Prostate gland (tissue), 2 donors: ENCODE data around the gene SGCB. TPM values are rescaled to one million over a fixed set of nuclear protein-coding genes. Genes with fewer than 3 reads are reported as not detected.

ENCODE experiments used
- DNase-seq: peaks from one replicate; pipeline ENCODE4 v3.0.0-alpha.2; 2019; ENCODE audit warnings: low spot score
- H3K27ac ChIP-seq, 2 donors: fragments of 200-600 bp; sonication (generic); 2 replicates each; pipeline ENCODE4 v1.5.1; 2017 to 2019
- H3K27me3 ChIP-seq: fragments of 200-600 bp; sonication (generic); replicated peaks from 2 replicates; pipeline ENCODE4 v1.5.1; 2019; ENCODE audit not compliant: insufficient read depth
- H3K36me3 ChIP-seq, 2 donors: fragments of 200-600 bp; sonication (generic); 1 replicate in 1 of 2; 2 replicates in 1 of 2; pipeline versions ENCODE4 v1.5.1 to v1.8.1; 2017 to 2019
- H3K4me1 ChIP-seq: fragments of 200-600 bp; sonication (generic); replicated peaks from 2 replicates; pipeline ENCODE4 v1.5.1; 2019
- H3K4me3 ChIP-seq, 2 donors: fragments of 200-600 bp; sonication (generic); 2 replicates each; pipeline ENCODE4 v1.5.1; 2017 to 2019
- H3K9me3 ChIP-seq: fragments of 200-600 bp; sonication (generic); 2 replicates; pipeline ENCODE4 v1.5.1; 2017
- POLR2A ChIP-seq: fragments of 450-650 bp; IDR thresholded peaks from one replicate; pipeline ENCODE4 v1.6.1; 2016; ENCODE audit warnings: antibody characterized with exemption, mild to moderate bottlenecking
- POLR2AphosphoS5 ChIP-seq: sonication (generic); formaldehyde crosslinking; IDR thresholded peaks from one replicate; pipeline ENCODE4 v1.6.1; 2017; ENCODE audit warnings: antibody characterized with exemption
- WGBS: methylation state at CpG from one replicate; pipeline ENCODE4 v1.1.5; 2018; 5-methylcytosine and 5-hydroxymethylcytosine counted together
- intact Hi-C: fragments of 100-400 bp; cut with DNase I; formaldehyde crosslinking; loops from one replicate; pipeline ENCODE4 v1.14.2; 2022
- total RNA-seq, 2 donors: library from RNA; depleted of rRNA; stranded (reverse); fragments of >200 nt; gene quantifications; one replicate each; pipeline ENCODE4 v1.1.0, GENCODE V29; 2016
- TF ChIP-seq, protein P1 (sequence below), 4 experiments: fragments of 200-600 bp in 2 of 4; fragments of 450-650 bp in 2 of 4; sonication (generic) in 2 of 4; IDR thresholded peaks; 1 replicate in 3 of 4; 2 replicates in 1 of 4; pipeline ENCODE4 v1.5.1; 2016 to 2019; ENCODE audit warnings: antibody characterized with exemption in 4 of 4, mild to moderate bottlenecking in 2 of 4, moderate library complexity in 2 of 4

SGCB gene
- total RNA-seq, 2 donors from 2014 or later, result 17.1 to 44.0 TPM

DNA sequence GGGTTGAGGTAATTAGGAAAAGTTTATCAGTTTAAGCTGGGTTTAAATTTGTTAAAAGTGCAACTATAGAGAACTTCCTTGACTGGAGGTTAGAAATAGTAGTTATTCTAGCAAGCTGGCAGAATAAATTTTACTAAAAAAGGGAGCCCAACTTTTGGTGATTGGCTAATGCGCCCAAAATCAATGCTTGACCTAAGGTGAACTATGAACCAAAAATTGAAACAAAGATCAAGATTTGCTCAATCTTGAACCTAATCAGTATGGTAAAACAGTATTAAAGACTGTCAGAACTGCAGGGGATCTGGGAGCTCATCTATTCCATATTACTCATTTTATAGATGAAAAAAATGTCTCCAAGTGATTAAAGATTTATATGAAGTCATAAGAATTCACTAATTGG, 6.9 kb upstream of the SGCB start:
- intact Hi-C loops, result no loop called here
- H3K27me3 ChIP-seq, result no peaks in the 10 kb centered on the region
- WGBS, result 96% methylated on average over 1 of the region's 1 CpG
- H3K4me3 ChIP-seq, result no peak overlapping the region
- no peak overlapping the region for H3K27ac ChIP-seq
- no peaks in the 10 kb centered on the region for H3K4me1 ChIP-seq
- H3K36me3 ChIP-seq, result no peaks in the 10 kb centered on the region
- DNase-seq, result no peak
- TF ChIP-seq, protein P1, sequence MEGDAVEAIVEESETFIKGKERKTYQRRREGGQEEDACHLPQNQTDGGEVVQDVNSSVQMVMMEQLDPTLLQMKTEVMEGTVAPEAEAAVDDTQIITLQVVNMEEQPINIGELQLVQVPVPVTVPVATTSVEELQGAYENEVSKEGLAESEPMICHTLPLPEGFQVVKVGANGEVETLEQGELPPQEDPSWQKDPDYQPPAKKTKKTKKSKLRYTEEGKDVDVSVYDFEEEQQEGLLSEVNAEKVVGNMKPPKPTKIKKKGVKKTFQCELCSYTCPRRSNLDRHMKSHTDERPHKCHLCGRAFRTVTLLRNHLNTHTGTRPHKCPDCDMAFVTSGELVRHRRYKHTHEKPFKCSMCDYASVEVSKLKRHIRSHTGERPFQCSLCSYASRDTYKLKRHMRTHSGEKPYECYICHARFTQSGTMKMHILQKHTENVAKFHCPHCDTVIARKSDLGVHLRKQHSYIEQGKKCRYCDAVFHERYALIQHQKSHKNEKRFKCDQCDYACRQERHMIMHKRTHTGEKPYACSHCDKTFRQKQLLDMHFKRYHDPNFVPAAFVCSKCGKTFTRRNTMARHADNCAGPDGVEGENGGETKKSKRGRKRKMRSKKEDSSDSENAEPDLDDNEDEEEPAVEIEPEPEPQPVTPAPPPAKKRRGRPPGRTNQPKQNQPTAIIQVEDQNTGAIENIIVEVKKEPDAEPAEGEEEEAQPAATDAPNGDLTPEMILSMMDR (IDR thresholded peaks at IDR 0.05), result no peak
- TF ChIP-seq POLR2AphosphoS5 (no peak), POLR2A (no peak)
- no peaks in the 10 kb centered on the region for H3K9me3 ChIP-seq

DNA sequence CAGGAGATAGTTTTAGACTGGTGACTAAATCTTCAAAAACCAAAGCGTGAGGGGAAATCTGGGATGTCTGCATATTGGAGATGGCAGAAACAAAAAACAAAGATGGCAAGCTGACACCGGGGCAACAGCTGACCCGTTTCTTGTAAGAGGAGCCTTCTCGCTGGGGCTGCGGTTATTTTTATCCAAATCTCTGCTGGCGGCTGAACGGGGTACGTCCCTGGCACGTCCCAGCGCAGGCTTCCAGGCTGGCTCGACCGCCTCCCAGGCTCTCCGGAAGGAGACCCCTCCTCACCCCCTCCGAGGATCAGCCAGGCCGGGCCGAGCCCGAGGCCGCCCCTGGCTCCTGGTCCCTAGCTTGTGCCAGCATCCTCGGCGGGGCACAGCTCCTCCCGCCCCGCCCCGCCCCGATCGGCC, 403 bp downstream of the SGCB start:
- 2% methylated on average over 23 of the region's 25 CpGs for WGBS
- intact Hi-C loops, result loop anchor here (5.0 to 10.0 kb wide), 3 partner anchors 145 to 195 kb away; partner anchors contain the start of gene DCUN1D4
- DNase-seq, result no peak

DNA sequence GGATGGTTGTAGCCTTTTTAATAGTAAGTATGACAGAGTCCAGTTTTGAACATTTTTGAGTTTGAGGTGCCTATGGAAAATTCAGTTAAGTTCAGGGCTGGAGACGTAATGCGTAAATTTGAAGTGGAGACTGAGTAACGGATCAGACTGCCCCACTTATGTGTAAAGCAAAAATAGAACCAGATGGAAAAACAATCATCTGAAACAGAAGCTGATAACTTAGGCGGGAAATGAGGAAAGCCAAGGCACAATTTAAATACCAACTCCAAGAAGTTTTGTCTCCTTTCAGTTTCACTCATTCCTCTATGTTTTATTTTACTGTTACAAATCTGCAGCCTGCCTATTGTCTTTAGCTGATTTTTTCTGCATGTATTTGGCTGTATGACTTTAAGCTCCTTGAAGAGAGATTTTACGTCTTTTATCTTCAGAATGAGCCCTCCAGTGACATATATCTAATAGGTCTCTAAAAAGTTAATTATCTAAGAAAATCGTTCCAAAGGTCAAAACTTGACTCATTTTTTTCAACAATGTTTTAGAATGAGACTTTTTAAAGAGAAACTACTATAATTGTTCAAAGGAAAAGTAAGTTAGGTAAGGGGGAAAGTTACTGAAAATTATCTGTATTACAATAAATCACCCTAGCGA, 1.1 kb downstream of the SGCB start:
- no peak for DNase-seq
- H3K27ac ChIP-seq, result no peak overlapping the region
- H3K36me3 ChIP-seq, result no peaks in the 10 kb centered on the region
- H3K9me3 ChIP-seq, result no peaks in the 10 kb centered on the region
- peak overlapping the region; percentile 73 to 82 for H3K4me3 ChIP-seq
- WGBS, result 48% methylated on average over 7 of the region's 7 CpGs
- intact Hi-C loops, result loop anchor here (5.0 to 10.0 kb wide), 3 partner anchors 145 to 195 kb away; partner anchors contain the start of gene DCUN1D4
- no peaks in the 10 kb centered on the region for H3K27me3 ChIP-seq
- H3K4me1 ChIP-seq, result no peaks in the 10 kb centered on the region
- TF ChIP-seq, protein P1 (IDR thresholded peaks at IDR 0.05), result no peak
- TF ChIP-seq POLR2AphosphoS5 (no peak), POLR2A (no peak)

More for the DNA sequence above, 403 bp downstream of the SGCB start:
- Histone ChIP-seq H3K27ac (peak overlapping the region; percentile 66 to 68), H3K36me3 (no peaks in the 10 kb centered on the region), H3K4me1 (no peaks in the 10 kb centered on the region), H3K4me3 (peak overlapping the region; percentile 73 to 82), H3K27me3 (no peaks in the 10 kb centered on the region), H3K9me3 (no peaks in the 10 kb centered on the region)
- TF ChIP-seq POLR2A (no peak), POLR2AphosphoS5 (no peak)
- TF ChIP-seq, protein P1 (IDR thresholded peaks at IDR 0.05), result no peak

DNA sequence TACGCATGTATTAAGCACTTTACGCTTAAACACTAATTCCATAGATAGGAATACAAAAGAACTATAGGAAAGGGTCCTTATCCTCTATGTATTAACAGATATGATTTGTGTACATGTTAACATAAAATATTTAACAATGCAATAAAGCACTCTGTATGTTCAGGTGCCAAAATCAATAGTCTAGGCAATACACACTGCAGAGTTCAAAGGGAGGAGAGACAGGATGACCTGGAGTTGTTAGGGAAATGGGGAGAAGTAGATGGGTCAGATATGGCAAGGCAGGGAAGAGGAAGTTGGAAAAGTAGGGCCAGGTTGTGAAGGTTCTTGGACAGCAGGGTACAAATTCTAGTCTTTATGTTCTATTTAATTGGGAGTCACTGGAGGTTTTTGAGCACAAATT, 2.9 kb downstream of the SGCB start:
- Histone ChIP-seq H3K27ac (no peak overlapping the region), H3K4me3 (no peak overlapping the region), H3K36me3 (no peaks in the 10 kb centered on the region), H3K9me3 (no peaks in the 10 kb centered on the region), H3K27me3 (no peaks in the 10 kb centered on the region), H3K4me1 (no peaks in the 10 kb centered on the region)
- DNase-seq, result no peak
- 95% methylated on average over 2 of the region's 2 CpGs for WGBS
- no peak for TF ChIP-seq POLR2AphosphoS5
- TF ChIP-seq, protein P1 (IDR thresholded peaks at IDR 0.05), result no peak
- TF ChIP-seq POLR2A, result no peak
- intact Hi-C loops, result loop anchor here (5.0 to 10.0 kb wide), 3 partner anchors 143 to 193 kb away; partner anchors contain the start of gene DCUN1D4

DNA sequence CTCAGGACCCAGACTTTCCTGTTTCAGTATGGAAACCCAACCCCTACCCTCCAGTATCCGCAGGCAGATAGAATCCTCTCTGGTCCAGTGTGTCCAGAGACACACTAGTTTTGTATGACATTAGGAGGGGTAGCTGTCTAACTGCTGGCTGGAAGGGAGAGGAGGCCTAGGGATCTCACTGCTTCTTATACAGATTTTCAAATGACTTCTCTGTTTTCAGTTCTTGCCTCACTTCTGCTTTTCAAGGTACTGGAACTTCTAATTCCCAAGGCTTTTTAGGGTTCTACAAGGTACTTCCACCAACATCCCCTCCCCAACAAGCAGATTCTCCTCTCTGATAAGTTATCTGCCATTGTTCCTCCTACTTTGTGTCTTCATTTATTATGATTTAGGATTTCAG, 6.1 kb downstream of the SGCB start:
- WGBS, result 100% methylated on average over 1 of the region's 1 CpG
- DNase-seq, result no peak
- H3K9me3 ChIP-seq, result no peaks in the 10 kb centered on the region
- H3K27ac ChIP-seq, result no peak overlapping the region
- TF ChIP-seq POLR2AphosphoS5 (no peak), POLR2A (no peak)
- TF ChIP-seq, protein P1 (IDR thresholded peaks at IDR 0.05), result no peak
- H3K4me1 ChIP-seq, result no peaks in the 10 kb centered on the region
- intact Hi-C loops, result loop anchor here (10.0 kb wide), 1 partner anchor 163 kb away; no protein-coding TSS in a partner anchor
- no peak overlapping the region for H3K4me3 ChIP-seq
- H3K36me3 ChIP-seq, result no peaks in the 10 kb centered on the region
- H3K27me3 ChIP-seq, result no peaks in the 10 kb centered on the region
